Endodermal cell (in vitro differentiated cells): ENCODE measurements around the gene DSN1. TPM values are rescaled to one million over a fixed set of nuclear protein-coding genes. Genes with fewer than 3 reads are reported as not detected.

ENCODE experiments used
- DNase-seq: peaks from one replicate; pipeline ENCODE4 v3.0.0-alpha.2; 2017
- H3K27ac ChIP-seq: 2 replicates; pipeline ENCODE4 v1.5.1; 2013; ENCODE audit warnings: mild to moderate bottlenecking, low read depth, low read length, moderate library complexity
- H3K27me3 ChIP-seq: 2 replicates; pipeline ENCODE4 v1.6.1; 2013; ENCODE audit warnings: mild to moderate bottlenecking, low read length, moderate library complexity; ENCODE audit not compliant: insufficient read depth, control insufficient read depth, poor library complexity, severe bottlenecking
- H3K36me3 ChIP-seq: 2 replicates; pipeline ENCODE4 v1.7.0; 2013; ENCODE audit warnings: mild to moderate bottlenecking, low read length, moderate library complexity; ENCODE audit not compliant: control insufficient read depth, insufficient read depth
- H3K4me1 ChIP-seq: one replicate; pipeline ENCODE4 v1.7.0; 2013; ENCODE audit warnings: low read length; ENCODE audit not compliant: control insufficient read depth, insufficient read depth
- H3K4me3 ChIP-seq: 2 replicates; pipeline ENCODE4 v1.5.1; 2013; ENCODE audit warnings: mild to moderate bottlenecking, low read length, moderate library complexity
- H3K9ac ChIP-seq: 2 replicates; pipeline ENCODE4 v1.6.1; 2013; ENCODE audit warnings: mild to moderate bottlenecking, low read length, moderate library complexity; ENCODE audit not compliant: poor library complexity, severe bottlenecking; ENCODE audit errors: extremely low read depth
- H3K9me3 ChIP-seq: 2 replicates; pipeline ENCODE4 v1.6.1; 2013; ENCODE audit warnings: mild to moderate bottlenecking, low read length, moderate library complexity; ENCODE audit not compliant: control insufficient read depth
- H3K27ac Mint-ChIP-seq: 2 replicates; pipeline ENCODE4 v1.8.0; 2020; ENCODE audit warnings: mixed read lengths
- H3K27me3 Mint-ChIP-seq: 2 replicates; pipeline ENCODE4 v1.8.0; 2021; ENCODE audit warnings: mild to moderate bottlenecking, mixed read lengths; ENCODE audit not compliant: insufficient read depth
- H3K36me3 Mint-ChIP-seq: 2 replicates; pipeline ENCODE4 v1.8.0; 2020; ENCODE audit warnings: low read depth, mixed read lengths
- H3K4me1 Mint-ChIP-seq: 2 replicates; pipeline ENCODE4 v1.8.0; 2020; ENCODE audit warnings: mixed read lengths
- H3K4me3 Mint-ChIP-seq: 2 replicates; pipeline ENCODE4 v1.8.0; 2020; ENCODE audit warnings: mild to moderate bottlenecking, moderate library complexity, mixed read lengths
- H3K9me3 Mint-ChIP-seq: 2 replicates; pipeline ENCODE4 v1.8.0; 2020; ENCODE audit warnings: mild to moderate bottlenecking, mixed read lengths
- CTCF ChIP-seq: fragments of 200-600 bp; sonication (generic); conservative IDR thresholded peaks from 2 replicates; pipeline ENCODE4 v1.5.0; 2021; ENCODE audit warnings: antibody characterized with exemption, mild to moderate bottlenecking
- WGBS, 2 experiments: methylation state at CpG; one replicate each; pipeline versions ENCODE4 v1.1.5 to v1.1.7; 2013; ENCODE audit warnings: missing lambda C conversion rate in 2 of 2, mixed read lengths in 1 of 2; ENCODE audit not compliant: insufficient coverage in 1 of 2, insufficient read length in 1 of 2; 5-methylcytosine and 5-hydroxymethylcytosine counted together
- total RNA-seq, 2 donors: library from RNA; stranded (reverse); fragmentation: NEBNext Ultra II Directional in 1 of 2; extraction: Animal tissue kit (Norgen Biotek cat#: 25700) in 1 of 2; gene quantifications; 2 replicates in 1 of 2; 3 replicates in 1 of 2; pipeline ENCODE4 v1.2.1, GENCODE V29; 2021

DSN1 gene
- total RNA-seq, 2 donors from 2014 or later = 21.4 to 32.4 TPM

GRCh38 chr20:36796875-36797274 is 23.3 kb upstream of the DSN1 start:
- no peak for TF ChIP-seq CTCF
- peaks cover 73% of the 10 kb centered on the region for H3K36me3 ChIP-seq
- Mint-ChIP-seq H3K27ac (no peak overlapping the region), H3K9me3 (no peaks in the 10 kb centered on the region), H3K27me3 (no peaks in the 10 kb centered on the region), H3K36me3 (peaks cover 73% of the 10 kb centered on the region), H3K4me1 (peaks cover 10% of the 10 kb centered on the region), H3K4me3 (no peak overlapping the region)
- no peak overlapping the region for H3K9ac ChIP-seq
- H3K9me3 ChIP-seq = no peaks in the 10 kb centered on the region
- H3K4me1 ChIP-seq = peaks cover 4% of the 10 kb centered on the region
- 95 to 96% methylated on average over 5 of the region's 5 CpGs for WGBS, 2 experiments
- H3K27ac ChIP-seq = no peak overlapping the region
- no peak for DNase-seq
- no peak overlapping the region for H3K4me3 ChIP-seq
- no peaks in the 10 kb centered on the region for H3K27me3 ChIP-seq

DNA sequence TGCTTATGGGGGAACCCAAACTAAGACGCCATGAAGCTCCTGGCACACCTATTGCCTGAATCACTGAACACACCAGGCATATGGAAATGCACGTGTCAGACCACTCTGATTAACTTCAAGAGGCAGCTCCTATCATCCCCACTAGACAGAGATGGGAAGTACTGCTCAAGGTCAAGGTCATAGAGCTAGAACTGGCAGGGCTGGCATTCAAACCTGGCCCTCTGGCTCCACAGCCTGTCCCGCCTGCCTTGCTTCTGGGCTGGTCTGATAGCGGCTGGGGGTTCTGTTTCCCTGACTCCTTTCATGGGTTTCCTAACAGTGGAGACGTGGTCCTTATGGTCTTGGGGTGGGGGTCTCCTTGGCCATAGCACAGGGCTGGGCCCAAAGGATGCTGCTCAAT is 22.6 kb upstream of the DSN1 start:
- peaks cover 76% of the 10 kb centered on the region for H3K36me3 ChIP-seq
- no peak for DNase-seq

GRCh38 chr20:36795691-36796090 is 22.1 kb upstream of the DSN1 start:
- Histone ChIP-seq H3K4me1 (peaks cover 4% of the 10 kb centered on the region), H3K4me3 (no peak overlapping the region), H3K27me3 (no peaks in the 10 kb centered on the region), H3K9me3 (no peaks in the 10 kb centered on the region), H3K27ac (no peak overlapping the region), H3K36me3 (peaks cover 72% of the 10 kb centered on the region), H3K9ac (no peak overlapping the region)
- Mint-ChIP-seq H3K4me3 (no peak overlapping the region), H3K27ac (peak overlapping the region; percentile 81), H3K4me1 (peaks cover 11% of the 10 kb centered on the region), H3K27me3 (no peaks in the 10 kb centered on the region), H3K36me3 (peaks cover 75% of the 10 kb centered on the region), H3K9me3 (no peaks in the 10 kb centered on the region)
- peak; percentile 64 for TF ChIP-seq CTCF
- no peak for DNase-seq
- WGBS, 2 experiments = 76 to 84% methylated on average over 5 of the region's 5 CpGs

More for the DNA sequence above, 22.6 kb upstream of the DSN1 start:
- Mint-ChIP-seq H3K36me3 (peaks cover 80% of the 10 kb centered on the region), H3K27me3 (no peaks in the 10 kb centered on the region), H3K4me3 (no peak overlapping the region), H3K27ac (peak overlapping the region; percentile 81), H3K4me1 (peaks cover 11% of the 10 kb centered on the region), H3K9me3 (no peaks in the 10 kb centered on the region)
- no peak overlapping the region for H3K9ac ChIP-seq
- H3K4me3 ChIP-seq = no peak overlapping the region
- H3K27ac ChIP-seq = no peak overlapping the region
- peaks cover 4% of the 10 kb centered on the region for H3K4me1 ChIP-seq
- TF ChIP-seq CTCF = no peak
- no peaks in the 10 kb centered on the region for H3K9me3 ChIP-seq
- no peaks in the 10 kb centered on the region for H3K27me3 ChIP-seq
- 96 to 97% methylated on average over 3 to 5 of the region's 5 CpGs for WGBS, 2 experiments
